Heart left ventricle (tissue), 16 donors: ENCODE data around the gene PLCG2. TPM values are rescaled to one million over a fixed set of nuclear protein-coding genes. Genes with fewer than 3 reads are reported as not detected.
A peak's percentile ranks its signal among the peaks of the same experiment; 100 is the strongest.

Experiments used
- ATAC-seq, 4 donors: fragments of 200-7000 bp; cut with Tn5 transposase; one replicate each; pipeline ENCODE4 v1.9.1; 2020 to 2022; ENCODE audit warnings: moderate library complexity in 4 of 4, mild to moderate bottlenecking in 3 of 4, moderate number of reproducible peaks in 1 of 4
- DNase-seq, 5 donors: peaks; one replicate each; pipeline ENCODE4 v3.0.0-alpha.2; 2020
- H3K27ac ChIP-seq, 12 donors: fragments of 200-600 bp; sonication (generic) in 4 of 12; one replicate each; pipeline versions ENCODE4 v1.5.0 to v1.8.0; 2016 to 2022; ENCODE audit warnings: mild to moderate bottlenecking in 2 of 12
- H3K27me3 ChIP-seq, 9 donors: fragments of 200-600 bp; sonication (generic) in 2 of 9; one replicate each; pipeline versions ENCODE4 v1.5.1 to v1.8.0; 2016 to 2022; ENCODE audit warnings: mild to moderate bottlenecking in 3 of 9
- H3K36me3 ChIP-seq, 9 donors: fragments of 200-600 bp; sonication (generic) in 2 of 9; one replicate each; pipeline versions ENCODE4 v1.5.0 to v1.8.0; 2018 to 2022; ENCODE audit warnings: mild to moderate bottlenecking in 2 of 9
- H3K4me1 ChIP-seq, 12 donors: fragments of 200-600 bp; sonication (generic) in 4 of 12; one replicate each; pipeline versions ENCODE4 v1.5.0 to v1.8.0; 2016 to 2022; ENCODE audit warnings: mild to moderate bottlenecking in 3 of 12
- H3K4me3 ChIP-seq, 12 donors: fragments of 200-600 bp; sonication (generic) in 4 of 12; one replicate each; pipeline versions ENCODE4 v1.5.0 to v1.8.0; 2017 to 2022; ENCODE audit warnings: mild to moderate bottlenecking in 9 of 12, moderate library complexity in 4 of 12
- H3K9me3 ChIP-seq, 12 donors: fragments of 200-600 bp; sonication (generic) in 4 of 12; one replicate each; pipeline versions ENCODE4 v1.5.0 to v1.8.0; 2016 to 2022; ENCODE audit warnings: mild to moderate bottlenecking in 1 of 12
- CTCF ChIP-seq, 12 donors: fragments of 200-600 bp; sonication (generic) in 4 of 12; IDR thresholded peaks; one replicate each; pipeline versions ENCODE4 v1.5.0 to v1.8.0; 2018 to 2022; ENCODE audit warnings: antibody characterized with exemption in 12 of 12, mild to moderate bottlenecking in 5 of 12
- POLR2A ChIP-seq, 2 donors: fragments of 450-650 bp; IDR thresholded peaks; one replicate each; pipeline ENCODE4 v1.6.1; 2017; ENCODE audit warnings: antibody characterized with exemption in 2 of 2, mild to moderate bottlenecking in 2 of 2, moderate library complexity in 2 of 2
- WGBS, 4 donors: extraction: QIAGEN DNeasy Blood & Tissue Kit in 2 of 4; methylation state at CpG; one replicate each; pipeline versions ENCODE4 v1.1.5 to v1.1.7; 2013 to 2018; 5-methylcytosine and 5-hydroxymethylcytosine counted together
- intact Hi-C, 10 donors: fragments of 100-400 bp; cut with DNase I; formaldehyde crosslinking; loops; one replicate each; pipeline versions ENCODE4 v1.11.1 to v1.14.2; 2022
- polyA plus RNA-seq, 2 donors: library from polyadenylated mRNA; stranded (reverse); fragments of 200-250 nt; gene quantifications; one replicate each; pipeline ENCODE4 v1.2.3, GENCODE V29; 2013
- total RNA-seq, 9 donors: library from RNA; depleted of rRNA in 2 of 9; stranded (reverse); fragments of >200 nt in 2 of 9; fragmentation: NEBNext Ultra II Directional in 3 of 9; extraction: Animal tissue kit (Norgen Biotek cat#: 25700) in 3 of 9; gene quantifications; one replicate each; pipeline versions ENCODE4 v1.1.0 to v1.2.4, GENCODE V29; 2016 to 2023
- donor health status: ischemic (EF 13 %, LVEDD 7.1; RV severe dilation, severe dysfunction).
- donor health status: healthy with polysubstance abuse.
- donor health status: DM: no; HTN: yes; CAD: no.
- donor health status: DM: no; HTN: no; CAD: no.
- donor health status: ischemic (EF 25% LVEDD 6.9; RV normal size, moderate dysfunction).
- donor health status: ischemic (EF 25% LVEDD 5.7; RV mildly dilated, moderate dysfunction).
- donor health status: healthy.
- donor health status: DM: yes; HTN: yes; CAD: no.
- donor health status: ischemic (EF 35%, LVEDD 5.7; RV mildly dilated, moderate dysfunction).
- donor health status: nonischemic (EF 11% LVEDD 7.7; RV severe dilation, severe dysfunction).
- donor health status: DM: yes; HTN: yes; CAD: no.
- donor health status: PGD.
- donor health status: ischemic (EF 29% LVEDD 5.4; RV normal size, mild dysfunction).
- donor health status: nonischemic (EF 23%, LVEDD 6.1; RV moderate dilation, normal function).

The PLCG2 gene
- total and polyA plus RNA-seq, 11 donors = 2.0 to 35.4 (median 4.7) TPM

- 42 to 58% (median 51%) methylated on average over 3 to 7 of the region's 7 CpGs for WGBS, 4 donors
- ATAC-seq (peak; percentile 19 to 82 (median 47)), DNase-seq (peak in 4 of 5 donors; percentile 47 to 73 (median 66))
- intact Hi-C loops = loop anchor here in 1 of 10 donors (10.0 kb wide), 1 partner anchor 100 kb away; no protein-coding TSS in a partner anchor
- peak overlapping the region in 9 of 12 donors; percentile 16 to 69 (median 64) for H3K27ac ChIP-seq
- peaks cover 0 to 18% (median 8%) of the 10 kb centered on the region in 12 donors for H3K4me1 ChIP-seq
- peaks cover 0 to 5% (median 0%) of the 10 kb centered on the region in 12 donors for H3K9me3 ChIP-seq
- TF ChIP-seq CTCF (IDR thresholded peaks at IDR 0.05) (no peak), POLR2A (IDR thresholded peaks at IDR 0.05) (no peak)
- no peaks in the 10 kb centered on the region for H3K36me3 ChIP-seq
- H3K27me3 ChIP-seq = peaks cover 0 to 6% (median under 1%) of the 10 kb centered on the region in 9 donors
- no peak overlapping the region for H3K4me3 ChIP-seq
Measured at GRCh38 chr16:81774348-81774747, 4.7 kb upstream of the PLCG2 start.

- ATAC-seq = no peak
- peaks cover 0 to 5% (median 0%) of the 10 kb centered on the region in 12 donors for H3K9me3 ChIP-seq
- intact Hi-C loops = loop anchor here in 1 of 10 donors (10.0 kb wide), 1 partner anchor 99 kb away; no protein-coding TSS in a partner anchor
- H3K4me3 ChIP-seq = no peak overlapping the region
- H3K27me3 ChIP-seq = peaks cover 0 to 14% (median 2%) of the 10 kb centered on the region in 9 donors
- TF ChIP-seq POLR2A (IDR thresholded peaks at IDR 0.05) (no peak), CTCF (IDR thresholded peaks at IDR 0.05) (no peak)
- no peak for DNase-seq
- peak overlapping the region in 6 of 12 donors; percentile 55 to 69 (median 65) for H3K27ac ChIP-seq
- H3K36me3 ChIP-seq = no peaks in the 10 kb centered on the region
- peaks cover 0 to 30% (median 8%) of the 10 kb centered on the region in 12 donors for H3K4me1 ChIP-seq
Measured at GRCh38 chr16:81775570-81775969, 3.5 kb upstream of the PLCG2 start.

GRCh38 chr16:81778231-81778630, 860 bp upstream of the PLCG2 start:
- peaks cover 0 to 5% (median 0%) of the 10 kb centered on the region in 12 donors for H3K9me3 ChIP-seq
- no peak overlapping the region for H3K27ac ChIP-seq
- DNase-seq (no peak), ATAC-seq (no peak)
- peaks cover 0 to 14% (median 2%) of the 10 kb centered on the region in 9 donors for H3K27me3 ChIP-seq
- 85 to 87% (median 86%) methylated on average over 6 of the region's 6 CpGs for WGBS, 4 donors
- no peak for TF ChIP-seq CTCF (IDR thresholded peaks at IDR 0.05)
- no peak for TF ChIP-seq POLR2A (IDR thresholded peaks at IDR 0.05)
- H3K4me1 ChIP-seq = peaks cover 0 to 30% (median 8%) of the 10 kb centered on the region in 12 donors
- H3K36me3 ChIP-seq = no peaks in the 10 kb centered on the region
- intact Hi-C loops = loop anchor here in 1 of 10 donors (10.0 kb wide), 1 partner anchor 97 kb away; no protein-coding TSS in a partner anchor
- peak overlapping the region in 2 of 12 donors; percentile 79 to 82 for H3K4me3 ChIP-seq

GRCh38 chr16:81779536-81780320, 637 bp downstream of the PLCG2 start:
- Histone ChIP-seq H3K27me3 (peaks cover 0 to 14% (median 2%) of the 10 kb centered on the region in 9 donors), H3K9me3 (peaks cover 0 to 5% (median 0%) of the 10 kb centered on the region in 12 donors), H3K36me3 (no peaks in the 10 kb centered on the region), H3K4me1 (peaks cover 0 to 36% (median 9%) of the 10 kb centered on the region in 12 donors), H3K4me3 (peak overlapping the region; percentile 32 to 82 (median 70)), H3K27ac (peak overlapping the region in 9 of 12 donors; percentile 33 to 84 (median 62))
- ATAC-seq = peak in 3 of 4 donors; percentile 39 to 56 (median 47)
- intact Hi-C loops = loop anchor here in 3 of 10 donors (10.0 kb wide), 2 partner anchors 85 to 95 kb away; no protein-coding TSS in a partner anchor
- no peak for TF ChIP-seq POLR2A (IDR thresholded peaks at IDR 0.05)
- TF ChIP-seq CTCF (IDR thresholded peaks at IDR 0.05) = no peak
- peak; percentile 27 to 78 (median 39) for DNase-seq
- 3 to 14% (median 5%) methylated on average over 26 to 58 of the region's 58 CpGs for WGBS, 4 donors
